ENCODE measurements around the gene PRDM16. TPM values are rescaled to one million over a fixed set of nuclear protein-coding genes. Genes with fewer than 3 reads are reported as not detected.

The PRDM16 gene
- total RNA-seq, 2 donors from 2014 or later, result 0.79 to 6.1 TPM

GRCh38 chr1:3306583-3307291 lies 237.7 kb downstream of the PRDM16 start:
- Histone ChIP-seq H3K27ac (no peak overlapping the region), H3K9me3 (no peaks in the 10 kb centered on the region), H3K4me3 (no peak overlapping the region), H3K27me3 (no peaks in the 10 kb centered on the region), H3K9ac (ENCODE audit: low read depth in 2 of 2, low read length in 2 of 2) (no peak overlapping the region), H3K36me3 (no peaks in the 10 kb centered on the region), H3K4me1 (no peaks in the 10 kb centered on the region)
- intact Hi-C loops (cut with DNase I), result no loop called here
- no peak for DNase-seq
- no peak for TF ChIP-seq CTCF (IDR thresholded peaks at IDR 0.05)

DNA sequence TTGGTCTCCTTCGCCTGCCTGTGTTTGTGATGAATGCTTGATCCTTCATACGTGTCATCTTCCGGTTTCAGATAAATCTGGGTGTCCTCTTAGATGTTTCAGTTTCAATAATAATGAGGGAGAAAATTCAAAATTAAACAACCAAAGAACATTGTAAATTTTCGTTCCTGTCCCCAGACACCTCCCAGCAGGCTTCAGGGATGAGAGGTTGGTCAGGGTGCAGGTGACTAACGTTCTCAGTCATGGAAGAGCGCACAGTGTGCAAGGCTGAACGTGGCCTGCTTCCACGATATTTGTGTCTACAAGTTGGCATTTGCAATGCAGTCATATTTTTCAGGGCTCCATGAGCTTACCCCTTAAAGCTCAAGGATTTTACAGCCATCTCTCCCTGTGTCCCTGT lies 238.4 kb downstream of the PRDM16 start:
- Histone ChIP-seq H3K27me3 (no peaks in the 10 kb centered on the region), H3K27ac (no peak overlapping the region), H3K4me1 (no peaks in the 10 kb centered on the region), H3K9me3 (no peaks in the 10 kb centered on the region), H3K4me3 (no peak overlapping the region), H3K9ac (ENCODE audit: low read depth in 2 of 2, low read length in 2 of 2) (no peak overlapping the region), H3K36me3 (no peaks in the 10 kb centered on the region)
- intact Hi-C loops (cut with DNase I), result no loop called here
- TF ChIP-seq CTCF (IDR thresholded peaks at IDR 0.05), result no peak
- DNase-seq, result no peak

- Histone ChIP-seq H3K9ac (ENCODE audit: low read depth in 2 of 2, low read length in 2 of 2) (no peak overlapping the region), H3K4me1 (no peaks in the 10 kb centered on the region), H3K27me3 (no peaks in the 10 kb centered on the region), H3K9me3 (no peaks in the 10 kb centered on the region), H3K36me3 (no peaks in the 10 kb centered on the region), H3K4me3 (no peak overlapping the region), H3K27ac (no peak overlapping the region)
- no peak for TF ChIP-seq CTCF (IDR thresholded peaks at IDR 0.05)
- DNase-seq, result no peak
- intact Hi-C loops (cut with DNase I), result no loop called here
Measured at GRCh38 chr1:3308053-3308452, 239.1 kb downstream of the PRDM16 start.

- intact Hi-C loops (cut with DNase I), result no loop called here
- no peak overlapping the region for H3K27ac ChIP-seq
- no peaks in the 10 kb centered on the region for H3K36me3 ChIP-seq
- H3K27me3 ChIP-seq, result no peaks in the 10 kb centered on the region
- H3K4me1 ChIP-seq, result no peaks in the 10 kb centered on the region
- no peaks in the 10 kb centered on the region for H3K9me3 ChIP-seq
- no peak overlapping the region for H3K4me3 ChIP-seq
- DNase-seq, result no peak
- TF ChIP-seq CTCF (IDR thresholded peaks at IDR 0.05), result no peak
- H3K9ac ChIP-seq (ENCODE audit: low read depth in 2 of 2, low read length in 2 of 2), result no peak overlapping the region
Measured at GRCh38 chr1:3310718-3311400, 241.9 kb downstream of the PRDM16 start.

- no peak overlapping the region for H3K4me3 ChIP-seq
- TF ChIP-seq CTCF (IDR thresholded peaks at IDR 0.05), result no peak
- H3K36me3 ChIP-seq, result no peaks in the 10 kb centered on the region
- no peak overlapping the region for H3K27ac ChIP-seq
- no peaks in the 10 kb centered on the region for H3K9me3 ChIP-seq
- no peaks in the 10 kb centered on the region for H3K27me3 ChIP-seq
- no peak overlapping the region for H3K9ac ChIP-seq (ENCODE audit: low read depth in 2 of 2, low read length in 2 of 2)
- no peaks in the 10 kb centered on the region for H3K4me1 ChIP-seq
- intact Hi-C loops (cut with DNase I), result no loop called here
- no peak for DNase-seq
Measured at GRCh38 chr1:3311711-3312110, 242.7 kb downstream of the PRDM16 start.

All from colonic mucosa (tissue), 4 donors.